ENCODE measurements around the gene KIAA1210.

Gene KIAA1210

GRCh38 chrX:119118780-119119395, 8.7 kb downstream of the KIAA1210 start:
- no peak overlapping the region for H3K4me3 ChIP-seq (ENCODE audit: low read depth in 1 of 2, low read length in 1 of 2)
- no peak for TF ChIP-seq CTCF (IDR thresholded peaks at IDR 0.05)
- no peaks in the 10 kb centered on the region for H3K27me3 ChIP-seq
- no peaks in the 10 kb centered on the region for H3K36me3 ChIP-seq
- no peaks in the 10 kb centered on the region for H3K9me3 ChIP-seq
- no peaks in the 10 kb centered on the region for H3K4me1 ChIP-seq (ENCODE audit: control insufficient read depth in 1 of 2, insufficient read depth in 1 of 2, low read depth in 1 of 2, low read length in 1 of 2)
- no peak overlapping the region for H3K27ac ChIP-seq

- Histone ChIP-seq H3K4me1 (ENCODE audit: control insufficient read depth in 1 of 2, insufficient read depth in 1 of 2, low read depth in 1 of 2, low read length in 1 of 2) (no peaks in the 10 kb centered on the region), H3K27ac (no peak overlapping the region), H3K9me3 (no peaks in the 10 kb centered on the region), H3K27me3 (no peaks in the 10 kb centered on the region), H3K36me3 (no peaks in the 10 kb centered on the region), H3K4me3 (ENCODE audit: low read depth in 1 of 2, low read length in 1 of 2) (no peak overlapping the region)
- TF ChIP-seq CTCF (IDR thresholded peaks at IDR 0.05), result no peak
These were observed 20.4 kb downstream of the KIAA1210 start for GRCh38 chrX:119107206-119107605.

GRCh38 chrX:119105826-119106225, 21.8 kb downstream of the KIAA1210 start:
- Histone ChIP-seq H3K27ac (no peak overlapping the region), H3K4me3 (ENCODE audit: low read depth in 1 of 2, low read length in 1 of 2) (no peak overlapping the region), H3K27me3 (no peaks in the 10 kb centered on the region), H3K36me3 (no peaks in the 10 kb centered on the region), H3K9me3 (no peaks in the 10 kb centered on the region), H3K4me1 (ENCODE audit: control insufficient read depth in 1 of 2, insufficient read depth in 1 of 2, low read depth in 1 of 2, low read length in 1 of 2) (no peaks in the 10 kb centered on the region)
- TF ChIP-seq CTCF (IDR thresholded peaks at IDR 0.05), result no peak

- no peak overlapping the region for H3K4me3 ChIP-seq (ENCODE audit: low read depth in 1 of 2, low read length in 1 of 2)
- TF ChIP-seq CTCF (IDR thresholded peaks at IDR 0.05), result no peak
- no peak overlapping the region for H3K27ac ChIP-seq
- H3K36me3 ChIP-seq, result no peaks in the 10 kb centered on the region
- no peaks in the 10 kb centered on the region for H3K4me1 ChIP-seq (ENCODE audit: control insufficient read depth in 1 of 2, insufficient read depth in 1 of 2, low read depth in 1 of 2, low read length in 1 of 2)
- H3K9me3 ChIP-seq, result no peaks in the 10 kb centered on the region
- no peaks in the 10 kb centered on the region for H3K27me3 ChIP-seq
These were observed 26.4 kb downstream of the KIAA1210 start for GRCh38 chrX:119101168-119101567.

GRCh38 chrX:119095936-119096335, 31.7 kb downstream of the KIAA1210 start:
- Histone ChIP-seq H3K4me3 (ENCODE audit: low read depth in 1 of 2, low read length in 1 of 2) (no peak overlapping the region), H3K4me1 (ENCODE audit: control insufficient read depth in 1 of 2, insufficient read depth in 1 of 2, low read depth in 1 of 2, low read length in 1 of 2) (no peaks in the 10 kb centered on the region), H3K27me3 (no peaks in the 10 kb centered on the region), H3K27ac (no peak overlapping the region), H3K9me3 (no peaks in the 10 kb centered on the region), H3K36me3 (no peaks in the 10 kb centered on the region)
- TF ChIP-seq CTCF (IDR thresholded peaks at IDR 0.05), result no peak

GRCh38 chrX:119094819-119095218, 32.8 kb downstream of the KIAA1210 start:
- Histone ChIP-seq H3K27me3 (no peaks in the 10 kb centered on the region), H3K36me3 (no peaks in the 10 kb centered on the region), H3K9me3 (no peaks in the 10 kb centered on the region), H3K4me1 (ENCODE audit: control insufficient read depth in 1 of 2, insufficient read depth in 1 of 2, low read depth in 1 of 2, low read length in 1 of 2) (no peaks in the 10 kb centered on the region), H3K27ac (no peak overlapping the region), H3K4me3 (ENCODE audit: low read depth in 1 of 2, low read length in 1 of 2) (no peak overlapping the region)
- TF ChIP-seq CTCF (IDR thresholded peaks at IDR 0.05), result no peak

All from neutrophil (primary cell).